NCI-H2196 treated with DMSO at 0.1 percent for 48 hours (cell line): ENCODE data around the gene CBARP.

Source experiments
- DNase-seq: peaks from one replicate; lab custom pipeline; 2025; ENCODE audit not compliant: unreplicated experiment; lab: John Stamatoyannopoulos, UW

CBARP gene

GRCh38 chr19:1237754-1238368 is at the start of gene CBARP:
TSS of gene CBARP (minus strand) at chr19:1238005. CDS start at chr19:1236100, 1,905 bp downstream.
- peak; percentile 21 for DNase-seq

GRCh38 chr19:1286487-1287353 is 48.9 kb upstream of the CBARP start:
- no peak for DNase-seq

- DNase-seq: no peak
These were observed 48.0 kb upstream of the CBARP start, which contains the start of gene EFNA2 for GRCh38 chr19:1285737-1286360. TSS of gene EFNA2 (plus strand) at chr19:1285873. CDS start at chr19:1286169, 296 bp downstream.

- DNase-seq: no peak
These were observed 47.4 kb upstream of the CBARP start for GRCh38 chr19:1284979-1285736.

- DNase-seq: no peak
These were observed 46.6 kb upstream of the CBARP start for GRCh38 chr19:1284293-1284978.

- DNase-seq: no peak
These were observed 46.1 kb upstream of the CBARP start for GRCh38 chr19:1283917-1284292.

- DNase-seq: no peak
These were observed 45.6 kb upstream of the CBARP start for GRCh38 chr19:1283207-1283916.

GRCh38 chr19:1282588-1283206 is 44.9 kb upstream of the CBARP start:
- DNase-seq: no peak

GRCh38 chr19:1281569-1282287 is 43.9 kb upstream of the CBARP start:
- no peak for DNase-seq

GRCh38 chr19:1280636-1281568 is 43.1 kb upstream of the CBARP start:
- no peak for DNase-seq

- peak; percentile 50 for DNase-seq
These were observed 42.1 kb upstream of the CBARP start for GRCh38 chr19:1279782-1280341.

GRCh38 chr19:1278713-1279660 is 41.2 kb upstream of the CBARP start:
- DNase-seq: no peak

GRCh38 chr19:1278074-1278473 is 40.3 kb upstream of the CBARP start:
- no peak for DNase-seq

GRCh38 chr19:1277061-1277460 is 39.3 kb upstream of the CBARP start:
- DNase-seq: no peak

GRCh38 chr19:1276628-1277022 is 38.8 kb upstream of the CBARP start:
- no peak for DNase-seq

- DNase-seq: no peak
These were observed 38.3 kb upstream of the CBARP start for GRCh38 chr19:1275976-1276627.
